Activated naive CD4-positive, alpha-beta T cell treated with anti-CD3 and anti-CD28 coated beads for 36 hours (primary cell): ENCODE measurements around the gene SPEN. TPM values are rescaled to one million over a fixed set of nuclear protein-coding genes. Genes with fewer than 3 reads are reported as not detected.
"Not testable (repeated sequence)": the region's sequence is repeated elsewhere in the genome, so short reads cannot be mapped to it uniquely, and the experiment has no call there.

Source experiments
- CTCF ChIA-PET: fragments of 350-600 bp; sonication (Branson Sonifier 250); formaldehyde crosslinking; loops from one replicate; lab custom pipeline; 2021; ENCODE audit warnings: antibody characterized with exemption; lab: Charles Lee
- DNase-seq: peaks from one replicate; pipeline ENCODE4 v3.0.0-alpha.2; 2020
- H3K27ac Mint-ChIP-seq: one replicate; pipeline ENCODE4 v1.8.0; 2021; ENCODE audit warnings: mild to moderate bottlenecking, mixed read lengths
- H3K27me3 Mint-ChIP-seq: one replicate; pipeline ENCODE4 v1.8.0; 2021; ENCODE audit warnings: low read depth, mixed read lengths
- H3K36me3 Mint-ChIP-seq: one replicate; pipeline ENCODE4 v1.8.0; 2021; ENCODE audit warnings: low read depth, mixed read lengths
- H3K4me1 Mint-ChIP-seq: one replicate; pipeline ENCODE4 v1.8.0; 2021; ENCODE audit warnings: low read depth, mixed read lengths
- H3K4me3 Mint-ChIP-seq: one replicate; pipeline ENCODE4 v1.8.0; 2021; ENCODE audit warnings: mild to moderate bottlenecking, moderate library complexity, mixed read lengths
- H3K9me3 Mint-ChIP-seq: one replicate; pipeline ENCODE4 v1.8.0; 2021; ENCODE audit warnings: mixed read lengths
- intact Hi-C: fragments of 100-400 bp; cut with micrococcal nuclease; formaldehyde crosslinking; loops from one replicate; pipeline ENCODE4 v1.15.1; 2023
- total RNA-seq, 2 experiments: library from RNA; stranded (reverse); gene quantifications; one replicate each; pipeline ENCODE4 v1.2.3, GENCODE V29; 2021

Gene SPEN
- total RNA-seq, 2 experiments from 2014 or later = 30.7 to 33.7 TPM

DNA sequence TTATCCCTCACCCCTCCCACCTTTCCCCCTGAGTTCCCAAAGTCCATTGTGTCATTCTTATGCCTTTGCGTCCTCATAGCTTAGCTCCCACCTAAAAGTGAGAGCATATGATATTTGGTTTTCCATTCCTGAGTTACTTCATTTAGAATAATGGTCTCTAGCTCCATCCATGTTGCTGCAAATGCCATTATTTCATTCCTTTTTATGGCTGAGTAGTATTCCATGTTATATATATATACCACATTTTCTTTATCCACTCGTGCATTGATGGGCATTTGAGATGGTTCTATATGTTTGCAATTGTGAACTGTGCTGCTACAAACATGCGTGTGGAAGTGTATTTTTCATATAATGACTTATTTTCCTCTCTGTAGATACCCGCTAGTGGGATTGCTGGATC lies 130.4 kb downstream of the SPEN start:
- CTCF ChIA-PET, H3K9me3 Mint-ChIP-seq, DNase-seq, H3K36me3 Mint-ChIP-seq, H3K27ac Mint-ChIP-seq, H3K27me3 Mint-ChIP-seq, H3K4me3 Mint-ChIP-seq, intact Hi-C loops: not testable (repeated sequence)
- peaks cover 31% of the 10 kb centered on the region for H3K4me1 Mint-ChIP-seq

DNA sequence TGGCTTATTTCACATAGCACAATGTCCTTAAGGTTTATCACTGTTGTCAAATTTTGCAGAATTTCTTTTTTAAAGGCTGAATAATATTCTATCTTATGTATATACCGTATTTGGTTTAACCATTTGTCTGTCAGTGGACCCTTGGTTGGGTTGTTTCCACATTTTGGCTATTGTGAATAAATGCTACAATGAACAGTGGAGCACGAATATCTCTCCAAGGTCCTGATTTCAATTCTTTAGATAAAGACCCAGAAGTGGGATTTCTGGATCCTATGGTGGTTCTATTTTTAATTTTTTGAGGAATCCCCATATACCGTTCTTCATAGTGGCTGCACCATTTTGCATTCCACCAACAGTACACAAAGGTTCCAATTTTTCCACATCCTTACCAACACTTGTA lies 134.2 kb downstream of the SPEN start:
- Mint-ChIP-seq H3K4me3 (no peak overlapping the region), H3K27ac (no peak overlapping the region), H3K36me3 (no peaks in the 10 kb centered on the region), H3K27me3 (no peaks in the 10 kb centered on the region), H3K9me3 (peaks cover 7% of the 10 kb centered on the region), H3K4me1 (peaks cover 28% of the 10 kb centered on the region)
- DNase-seq = no peak
- intact Hi-C loops = no loop called here
- CTCF ChIA-PET = no interaction called here

DNA sequence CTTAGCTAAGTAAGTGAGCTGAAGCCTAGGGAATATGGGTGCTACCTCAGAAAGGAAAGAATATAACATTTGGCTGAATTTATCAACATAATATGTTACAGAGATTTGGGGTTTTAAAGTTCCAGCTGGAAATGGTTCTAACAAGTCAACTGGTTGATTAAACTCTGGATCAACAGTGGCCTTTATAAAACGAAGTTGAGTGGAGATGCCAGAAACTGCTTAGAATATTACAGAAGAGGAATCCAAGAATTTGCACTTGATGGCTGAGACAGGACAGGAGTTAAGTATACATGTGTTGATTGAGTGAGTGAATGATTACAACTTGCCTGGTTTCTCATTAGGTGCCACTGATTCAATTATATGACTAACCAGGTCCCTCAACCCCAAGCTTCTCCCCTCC lies 135.8 kb downstream of the SPEN start:
- intact Hi-C loops = no loop called here

DNA sequence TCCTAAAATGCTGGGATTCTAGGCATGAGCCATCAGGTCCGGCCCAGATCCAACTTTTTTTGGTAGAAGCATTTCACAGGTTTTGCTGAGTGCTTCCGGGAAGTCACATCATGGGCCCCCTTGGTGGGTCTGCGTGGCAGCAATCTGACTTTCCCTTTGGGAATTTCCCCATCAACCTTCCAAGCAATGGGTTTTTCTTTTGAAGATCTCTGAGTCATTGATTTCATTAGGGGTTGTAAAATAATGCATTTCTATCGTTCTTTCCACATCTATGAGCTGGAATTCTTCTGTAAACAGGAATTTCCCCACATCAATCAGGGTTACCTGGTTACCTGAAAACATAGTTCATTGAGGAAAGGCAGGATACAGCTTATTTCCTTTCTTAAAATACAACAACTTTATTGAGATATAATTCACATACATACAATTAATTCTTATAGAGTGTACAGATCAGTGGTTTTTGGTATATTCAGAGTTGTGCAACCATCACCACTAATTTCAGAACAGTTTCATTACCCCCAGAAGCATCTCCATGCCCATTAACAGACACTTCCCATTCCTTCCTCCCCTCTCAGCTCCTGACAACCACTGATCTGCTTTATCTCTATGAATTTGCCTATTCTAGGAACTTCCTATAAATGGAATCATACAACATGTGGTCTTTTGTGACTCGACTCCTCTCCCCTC lies 138.2 kb downstream of the SPEN start:
- Mint-ChIP-seq H3K9me3 (peaks cover 7% of the 10 kb centered on the region), H3K4me1 (peaks cover 26% of the 10 kb centered on the region), H3K4me3 (no peak overlapping the region), H3K36me3 (no peaks in the 10 kb centered on the region), H3K27me3 (no peaks in the 10 kb centered on the region), H3K27ac (no peak overlapping the region)
- intact Hi-C loops = no loop called here
- DNase-seq = no peak
- CTCF ChIA-PET = interaction anchor here (1.2 kb wide), 1 partner anchor 194 kb away, joined by 4 read pairs; no protein-coding TSS in a partner anchor

More for the DNA sequence above, 135.8 kb downstream of the SPEN start:
- peaks cover 7% of the 10 kb centered on the region for H3K9me3 Mint-ChIP-seq
- H3K36me3 Mint-ChIP-seq = no peaks in the 10 kb centered on the region
- H3K4me1 Mint-ChIP-seq = peaks cover 26% of the 10 kb centered on the region
- no peak for DNase-seq
- H3K27ac Mint-ChIP-seq = no peak overlapping the region
- no peak overlapping the region for H3K4me3 Mint-ChIP-seq
- CTCF ChIA-PET = interaction anchor here (1.0 kb wide), 1 partner anchor 12 kb away, joined by 3 read pairs; no protein-coding TSS in a partner anchor
- H3K27me3 Mint-ChIP-seq = no peaks in the 10 kb centered on the region

GRCh38 chr1:15988856-15989736 lies 141.6 kb downstream of the SPEN start:
- CTCF ChIA-PET = interaction anchor here (1.3 kb wide), 1 partner anchor 174 kb away, joined by 3 read pairs; no protein-coding TSS in a partner anchor
- no peak overlapping the region for H3K4me3 Mint-ChIP-seq
- H3K27ac Mint-ChIP-seq = no peak overlapping the region
- H3K4me1 Mint-ChIP-seq = peaks cover 18% of the 10 kb centered on the region
- DNase-seq = no peak
- intact Hi-C loops = no loop called here
- no peaks in the 10 kb centered on the region for H3K27me3 Mint-ChIP-seq
- no peaks in the 10 kb centered on the region for H3K36me3 Mint-ChIP-seq
- no peaks in the 10 kb centered on the region for H3K9me3 Mint-ChIP-seq

- Mint-ChIP-seq H3K27me3 (no peaks in the 10 kb centered on the region), H3K36me3 (no peaks in the 10 kb centered on the region), H3K4me3 (no peak overlapping the region), H3K9me3 (no peaks in the 10 kb centered on the region), H3K27ac (no peak overlapping the region), H3K4me1 (peaks cover 12% of the 10 kb centered on the region)
- CTCF ChIA-PET = interaction anchor here (1.3 kb wide), 1 partner anchor 175 kb away, joined by 3 read pairs; no protein-coding TSS in a partner anchor
- DNase-seq = no peak
- intact Hi-C loops = no loop called here
Observed at GRCh38 chr1:15989776-15990175, 142.3 kb downstream of the SPEN start.

Other genes starting within 250 kb of the SPEN start
- 10 to 100 TPM; 19.6 to 20.7 TPM for gene DDI2, start 230.2 kb upstream of the SPEN start, total RNA-seq
- 10 to 100 TPM; 44.2 to 48.3 TPM for gene PLEKHM2, start 163.4 kb upstream of the SPEN start, total RNA-seq
- gene SLC25A34, start 111.4 kb upstream of the SPEN start, total RNA-seq = under 1 TPM; 0.43 to 0.74 TPM
- gene TMEM82, start 105.2 kb upstream of the SPEN start, total RNA-seq = not detected
- gene FBLIM1, start 88.9 kb upstream of the SPEN start, total RNA-seq = not detected
- 1 to 10 TPM; 1.7 to 1.9 TPM for gene UQCRHL, start 40.1 kb upstream of the SPEN start, total RNA-seq
- 10 to 100 TPM; 34.8 to 37.5 TPM for gene ZBTB17, start 128.4 kb downstream of the SPEN start, total RNA-seq
- not detected for gene SRARP, start 156.5 kb downstream of the SPEN start, total RNA-seq
- not detected for gene HSPB7, start 170.3 kb downstream of the SPEN start, total RNA-seq
- not detected for gene CLCNKA, start 174.3 kb downstream of the SPEN start, total RNA-seq
- not detected for gene CLCNKB, start 196.1 kb downstream of the SPEN start, total RNA-seq
- gene FAM131C, start 225.9 kb downstream of the SPEN start, total RNA-seq = not detected